Liver (tissue), 9 donors: ENCODE data around the gene WRAP73. TPM values are rescaled to one million over a fixed set of nuclear protein-coding genes. Genes with fewer than 3 reads are reported as not detected.

ENCODE experiments used
- DNase-seq: peaks from one replicate; pipeline ENCODE4 v3.0.0-alpha.2; 2017; ENCODE audit warnings: low spot score
- H3K27ac ChIP-seq, 2 donors: one replicate each; pipeline ENCODE4 v1.7.0; 2013; ENCODE audit warnings: inconsistent platforms in 2 of 2, low read length in 2 of 2, control low read depth in 1 of 2, low read depth in 1 of 2, mild to moderate bottlenecking in 1 of 2
- H3K27me3 ChIP-seq, 4 donors: one replicate each; pipeline versions ENCODE4 v1.6.1 to v1.7.0; 2013; ENCODE audit warnings: low read length in 3 of 4, inconsistent platforms in 1 of 4, mild to moderate bottlenecking in 1 of 4, moderate library complexity in 1 of 4; ENCODE audit not compliant: control insufficient read depth in 4 of 4, insufficient read depth in 4 of 4
- H3K36me3 ChIP-seq, 4 donors: one replicate each; pipeline versions ENCODE4 v1.6.1 to v1.7.0; 2013; ENCODE audit warnings: low read length in 3 of 4, mild to moderate bottlenecking in 3 of 4, low read depth in 1 of 4, moderate library complexity in 1 of 4; ENCODE audit not compliant: control insufficient read depth in 4 of 4, insufficient read depth in 3 of 4
- H3K4me1 ChIP-seq, 4 donors: one replicate each; pipeline versions ENCODE4 v1.6.1 to v1.7.0; 2013; ENCODE audit warnings: low read length in 3 of 4, mild to moderate bottlenecking in 3 of 4, moderate library complexity in 1 of 4; ENCODE audit not compliant: control insufficient read depth in 4 of 4, insufficient read depth in 4 of 4
- H3K4me3 ChIP-seq, 3 donors: one replicate each; pipeline versions ENCODE4 v1.6.1 to v1.7.0; 2013; ENCODE audit warnings: low read length in 3 of 3, control low read depth in 1 of 3, low read depth in 1 of 3, mild to moderate bottlenecking in 1 of 3
- H3K9ac ChIP-seq, 2 donors: one replicate each; pipeline ENCODE4 v1.7.0; 2013; ENCODE audit warnings: low read length in 2 of 2, mild to moderate bottlenecking in 2 of 2, moderate library complexity in 2 of 2, control low read depth in 1 of 2, low read depth in 1 of 2
- H3K9me3 ChIP-seq, 4 donors: one replicate each; pipeline versions ENCODE4 v1.6.1 to v1.7.0; 2013; ENCODE audit warnings: low read length in 3 of 4; ENCODE audit not compliant: control insufficient read depth in 4 of 4
- EGR1 ChIP-seq, 2 donors: IDR thresholded peaks; 2 replicates each; pipeline ENCODE4 v1.6.1; 2016 to 2018; ENCODE audit warnings: antibody characterized with exemption in 2 of 2, low read depth in 2 of 2
- FOXA1 ChIP-seq: IDR thresholded peaks from 2 replicates; pipeline ENCODE4 v1.6.1; 2016; ENCODE audit warnings: antibody characterized with exemption
- FOXA2 ChIP-seq: IDR thresholded peaks from 2 replicates; pipeline ENCODE4 v1.6.1; 2016; ENCODE audit warnings: antibody characterized with exemption
- GABPA ChIP-seq, 2 donors: IDR thresholded peaks in 1 of 2; conservative IDR thresholded peaks in 1 of 2; 2 replicates each; pipeline ENCODE4 v1.6.1; 2016; ENCODE audit warnings: antibody characterized with exemption in 2 of 2, mild to moderate bottlenecking in 1 of 2, moderate library complexity in 1 of 2
- HNF4A ChIP-seq, 2 donors: conservative IDR thresholded peaks; 2 replicates each; pipeline ENCODE4 v1.6.1; 2016; ENCODE audit warnings: antibody characterized with exemption in 2 of 2, mild to moderate bottlenecking in 2 of 2
- HNF4G ChIP-seq: IDR thresholded peaks from 2 replicates; pipeline ENCODE4 v1.6.1; 2016; ENCODE audit warnings: antibody characterized with exemption
- JUND ChIP-seq, 2 donors: IDR thresholded peaks; 2 replicates each; pipeline ENCODE4 v1.6.1; 2016; ENCODE audit warnings: antibody characterized with exemption in 2 of 2
- MAX ChIP-seq: IDR thresholded peaks from 2 replicates; pipeline ENCODE4 v1.6.1; 2016; ENCODE audit warnings: antibody characterized with exemption
- NR2F2 ChIP-seq: IDR thresholded peaks from 2 replicates; pipeline ENCODE4 v1.6.1; 2016; ENCODE audit warnings: antibody characterized with exemption
- RAD21 ChIP-seq, 2 donors: IDR thresholded peaks; 2 replicates each; pipeline ENCODE4 v1.6.1; 2016; ENCODE audit warnings: antibody characterized with exemption in 2 of 2, mild to moderate bottlenecking in 2 of 2
- REST ChIP-seq: IDR thresholded peaks from 2 replicates; pipeline ENCODE4 v1.6.1; 2016; ENCODE audit warnings: antibody characterized with exemption, mild to moderate bottlenecking
- RXRA ChIP-seq, 2 donors: IDR thresholded peaks; 2 replicates each; pipeline ENCODE4 v1.6.1; 2017 to 2018; ENCODE audit warnings: antibody characterized with exemption in 2 of 2, mild to moderate bottlenecking in 1 of 2
- SP1 ChIP-seq: IDR thresholded peaks from 2 replicates; pipeline ENCODE4 v1.6.1; 2018; ENCODE audit warnings: antibody characterized with exemption, mild to moderate bottlenecking
- TAF1 ChIP-seq: conservative IDR thresholded peaks from 2 replicates; pipeline ENCODE4 v1.6.1; 2016; ENCODE audit warnings: antibody characterized with exemption, mild to moderate bottlenecking
- YY1 ChIP-seq: IDR thresholded peaks from 2 replicates; pipeline ENCODE4 v1.6.1; 2016; ENCODE audit warnings: antibody characterized with exemption, mild to moderate bottlenecking
- ZBTB33 ChIP-seq: IDR thresholded peaks from 2 replicates; pipeline ENCODE4 v1.6.1; 2016; ENCODE audit warnings: antibody characterized with exemption
- WGBS: extraction: QIAGEN DNeasy Blood & Tissue Kit; methylation state at CpG from one replicate; pipeline ENCODE4 v1.1.7; 2013; 5-methylcytosine and 5-hydroxymethylcytosine counted together
- polyA plus RNA-seq, 2 donors: library from polyadenylated mRNA; stranded (reverse) in 1 of 2; unstranded in 1 of 2; fragments of 200-250 nt in 1 of 2; fragments of >200 nt in 1 of 2; fragmentation: Nextera tagmentation in 1 of 2; extraction: Ambion mirVana in 1 of 2; gene quantifications; one replicate each; pipeline versions ENCODE4 v1.2.1 to v1.2.3, GENCODE V29; 2013 to 2015
- total RNA-seq, 2 donors: library from RNA; depleted of rRNA; stranded (reverse); fragments of >200 nt; gene quantifications; one replicate each; pipeline ENCODE4 v1.2.3, GENCODE V29; 2014
- TF ChIP-seq, protein P1 (sequence below): IDR thresholded peaks from 2 replicates; pipeline ENCODE4 v1.6.1; 2016; ENCODE audit warnings: antibody characterized with exemption
- TF ChIP-seq, protein P2 (sequence below): fragments of 150-350 bp; IDR thresholded peaks from 2 replicates; pipeline ENCODE4 v1.5.1; 2017; ENCODE audit warnings: improper control_type of control experiment, low read depth, low read length; ENCODE audit not compliant: missing input control
- donor health status: healthy.
- donor health status: healthy.
- donor health status: healthy.
- donor health status: healthy.
- donor health status: healthy.

Gene WRAP73
- total and polyA plus RNA-seq, 4 donors = 7.6 to 14.6 (median 10.0) TPM

- TF ChIP-seq EGR1 (IDR thresholded peaks at IDR 0.05; ENCODE audit: low read depth in 2 of 2) (no peak), REST (no peak), ZBTB33 (no peak), JUND (IDR thresholded peaks at IDR 0.05) (no peak), SP1 (no peak), GABPA (IDR thresholded peaks at IDR 0.05 in 1 of 2, conservative IDR thresholded peaks at IDR 0.05 in 1 of 2) (no peak), RXRA (IDR thresholded peaks at IDR 0.05) (no peak), RAD21 (IDR thresholded peaks at IDR 0.05) (no peak), FOXA2 (no peak), HNF4G (no peak), NR2F2 (no peak), TAF1 (no peak), FOXA1 (no peak), HNF4A (conservative IDR thresholded peaks at IDR 0.05) (no peak), YY1 (no peak), MAX (no peak)
- TF ChIP-seq, protein P1, sequence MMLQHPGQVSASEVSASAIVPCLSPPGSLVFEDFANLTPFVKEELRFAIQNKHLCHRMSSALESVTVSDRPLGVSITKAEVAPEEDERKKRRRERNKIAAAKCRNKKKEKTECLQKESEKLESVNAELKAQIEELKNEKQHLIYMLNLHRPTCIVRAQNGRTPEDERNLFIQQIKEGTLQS = no peak
- TF ChIP-seq, protein P2, sequence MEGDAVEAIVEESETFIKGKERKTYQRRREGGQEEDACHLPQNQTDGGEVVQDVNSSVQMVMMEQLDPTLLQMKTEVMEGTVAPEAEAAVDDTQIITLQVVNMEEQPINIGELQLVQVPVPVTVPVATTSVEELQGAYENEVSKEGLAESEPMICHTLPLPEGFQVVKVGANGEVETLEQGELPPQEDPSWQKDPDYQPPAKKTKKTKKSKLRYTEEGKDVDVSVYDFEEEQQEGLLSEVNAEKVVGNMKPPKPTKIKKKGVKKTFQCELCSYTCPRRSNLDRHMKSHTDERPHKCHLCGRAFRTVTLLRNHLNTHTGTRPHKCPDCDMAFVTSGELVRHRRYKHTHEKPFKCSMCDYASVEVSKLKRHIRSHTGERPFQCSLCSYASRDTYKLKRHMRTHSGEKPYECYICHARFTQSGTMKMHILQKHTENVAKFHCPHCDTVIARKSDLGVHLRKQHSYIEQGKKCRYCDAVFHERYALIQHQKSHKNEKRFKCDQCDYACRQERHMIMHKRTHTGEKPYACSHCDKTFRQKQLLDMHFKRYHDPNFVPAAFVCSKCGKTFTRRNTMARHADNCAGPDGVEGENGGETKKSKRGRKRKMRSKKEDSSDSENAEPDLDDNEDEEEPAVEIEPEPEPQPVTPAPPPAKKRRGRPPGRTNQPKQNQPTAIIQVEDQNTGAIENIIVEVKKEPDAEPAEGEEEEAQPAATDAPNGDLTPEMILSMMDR = no peak
- Histone ChIP-seq H3K9ac (no peak overlapping the region), H3K4me3 (no peak overlapping the region), H3K9me3 (no peaks in the 10 kb centered on the region), H3K27me3 (peaks cover 0 to 2% (median 0%) of the 10 kb centered on the region in 4 donors), H3K4me1 (no peaks in the 10 kb centered on the region), H3K36me3 (peaks cover 0 to 1% (median 0%) of the 10 kb centered on the region in 4 donors), H3K27ac (no peak overlapping the region)
- WGBS = 96% methylated on average over 7 of the region's 7 CpGs
- no peak for DNase-seq
Observed at GRCh38 chr1:3604997-3605823, 44.7 kb downstream of the WRAP73 start.
